Psoas muscle (tissue), 8 donors: ENCODE measurements around the gene GALNT9. TPM values are rescaled to one million over a fixed set of nuclear protein-coding genes. Genes with fewer than 3 reads are reported as not detected.

Source experiments
- ATAC-seq, 4 donors: fragments of 200-7000 bp; cut with Tn5 transposase; one replicate each; pipeline ENCODE4 v1.9.1; 2020; ENCODE audit warnings: moderate library complexity in 3 of 4, mild to moderate bottlenecking in 2 of 4
- DNase-seq, 2 donors: peaks; one replicate each; pipeline ENCODE4 v3.0.0-alpha.2; 2020
- H3K27ac ChIP-seq: fragments of 200-600 bp; one replicate; pipeline ENCODE4 v1.8.0; 2022
- H3K27me3 ChIP-seq, 3 donors: fragments of 200-600 bp in 1 of 3; one replicate each; pipeline versions ENCODE4 v1.6.1 to v1.8.0; 2013 to 2022; ENCODE audit warnings: low read length in 2 of 3, mild to moderate bottlenecking in 2 of 3, moderate library complexity in 1 of 3; ENCODE audit not compliant: insufficient read depth in 3 of 3
- H3K36me3 ChIP-seq, 2 donors: fragments of 200-600 bp in 1 of 2; one replicate each; pipeline versions ENCODE4 v1.6.1 to v1.8.0; 2013 to 2022; ENCODE audit warnings: low read depth in 1 of 2, mild to moderate bottlenecking in 1 of 2, moderate library complexity in 1 of 2; ENCODE audit not compliant: insufficient read depth in 1 of 2
- H3K4me1 ChIP-seq: fragments of 200-600 bp; one replicate; pipeline ENCODE4 v1.8.0; 2022
- H3K4me3 ChIP-seq: fragments of 200-600 bp; one replicate; pipeline ENCODE4 v1.8.0; 2022; ENCODE audit warnings: mild to moderate bottlenecking
- H3K9me3 ChIP-seq: fragments of 200-600 bp; one replicate; pipeline ENCODE4 v1.8.0; 2022
- WGBS, 3 donors: extraction: QIAGEN DNeasy Blood & Tissue Kit; methylation state at CpG; one replicate each; pipeline versions ENCODE4 v1.1.6 to v1.1.7; 2013; 5-methylcytosine and 5-hydroxymethylcytosine counted together
- intact Hi-C, 2 donors: fragments of 100-400 bp; cut with DNase I; formaldehyde crosslinking; loops; one replicate each; pipeline versions ENCODE4 v1.11.0 to v1.14.2; 2022
- polyA plus RNA-seq, 3 donors: library from polyadenylated mRNA; stranded (reverse); fragments of 200-250 nt; gene quantifications; one replicate each; pipeline ENCODE4 v1.2.3, GENCODE V29; 2013
- total RNA-seq, 4 donors: library from RNA; stranded (reverse); fragmentation: NEBNext Ultra II Directional in 2 of 4; extraction: Animal tissue kit (Norgen Biotek cat#: 25700) in 2 of 4; gene quantifications; one replicate each; pipeline versions ENCODE4 v1.2.1 to v1.2.4, GENCODE V29; 2021 to 2023
- TF ChIP-seq, protein P1 (sequence below): fragments of 200-600 bp; IDR thresholded peaks from one replicate; pipeline ENCODE4 v1.8.0; 2022; ENCODE audit warnings: antibody characterized with exemption
- donor health status: healthy with polysubstance abuse.
- donor health status: DM: no; HTN: no; CAD: no; lungs with moderate emphysema.
- donor health status: Bipolar disorder and iron deficiency.
- donor health status: healthy.
- donor health status: DM: yes; HTN: yes; CAD: no.
- donor health status: DM: no; HTN: no; CAD: no.
- donor health status: DM: no; HTN: no; CAD: no.
- donor health status: DM: yes; HTN: yes; CAD: no.

The GALNT9 gene
- total and polyA plus RNA-seq, 7 donors = 0.01 to 0.21 (median 0.08) TPM; not detected in 4

- no peaks in the 10 kb centered on the region for H3K4me1 ChIP-seq
- H3K9me3 ChIP-seq = no peaks in the 10 kb centered on the region
- H3K36me3 ChIP-seq = no peaks in the 10 kb centered on the region
- no peak overlapping the region for H3K4me3 ChIP-seq
- WGBS, 3 donors = 18 to 40% (median 27%) methylated on average over 17 to 18 of the region's 18 CpGs
- ATAC-seq = peak; percentile 50 to 94 (median 87)
- DNase-seq = peak in 1 of 2 donors; percentile 11
- peaks cover 0 to 87% (median 27%) of the 10 kb centered on the region in 3 donors for H3K27me3 ChIP-seq
- H3K27ac ChIP-seq = no peak overlapping the region
- TF ChIP-seq, protein P1, sequence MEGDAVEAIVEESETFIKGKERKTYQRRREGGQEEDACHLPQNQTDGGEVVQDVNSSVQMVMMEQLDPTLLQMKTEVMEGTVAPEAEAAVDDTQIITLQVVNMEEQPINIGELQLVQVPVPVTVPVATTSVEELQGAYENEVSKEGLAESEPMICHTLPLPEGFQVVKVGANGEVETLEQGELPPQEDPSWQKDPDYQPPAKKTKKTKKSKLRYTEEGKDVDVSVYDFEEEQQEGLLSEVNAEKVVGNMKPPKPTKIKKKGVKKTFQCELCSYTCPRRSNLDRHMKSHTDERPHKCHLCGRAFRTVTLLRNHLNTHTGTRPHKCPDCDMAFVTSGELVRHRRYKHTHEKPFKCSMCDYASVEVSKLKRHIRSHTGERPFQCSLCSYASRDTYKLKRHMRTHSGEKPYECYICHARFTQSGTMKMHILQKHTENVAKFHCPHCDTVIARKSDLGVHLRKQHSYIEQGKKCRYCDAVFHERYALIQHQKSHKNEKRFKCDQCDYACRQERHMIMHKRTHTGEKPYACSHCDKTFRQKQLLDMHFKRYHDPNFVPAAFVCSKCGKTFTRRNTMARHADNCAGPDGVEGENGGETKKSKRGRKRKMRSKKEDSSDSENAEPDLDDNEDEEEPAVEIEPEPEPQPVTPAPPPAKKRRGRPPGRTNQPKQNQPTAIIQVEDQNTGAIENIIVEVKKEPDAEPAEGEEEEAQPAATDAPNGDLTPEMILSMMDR = no peak
- intact Hi-C loops = no loop called here
Observed at GRCh38 chr12:132279184-132279889, 50.1 kb downstream of the GALNT9 start.

GRCh38 chr12:132278401-132279183, 50.8 kb downstream of the GALNT9 start:
- no peak overlapping the region for H3K27ac ChIP-seq
- no peaks in the 10 kb centered on the region for H3K4me1 ChIP-seq
- WGBS, 3 donors = 25 to 29% (median 26%) methylated on average over 35 to 38 of the region's 38 CpGs
- peak in 2 of 4 donors; percentile 6 to 40 for ATAC-seq
- DNase-seq = peak in 1 of 2 donors; percentile 8
- TF ChIP-seq, protein P1 = no peak
- intact Hi-C loops = no loop called here
- no peaks in the 10 kb centered on the region for H3K36me3 ChIP-seq
- no peaks in the 10 kb centered on the region for H3K9me3 ChIP-seq
- H3K4me3 ChIP-seq = no peak overlapping the region
- peaks cover 0 to 87% (median 27%) of the 10 kb centered on the region in 3 donors for H3K27me3 ChIP-seq

DNA sequence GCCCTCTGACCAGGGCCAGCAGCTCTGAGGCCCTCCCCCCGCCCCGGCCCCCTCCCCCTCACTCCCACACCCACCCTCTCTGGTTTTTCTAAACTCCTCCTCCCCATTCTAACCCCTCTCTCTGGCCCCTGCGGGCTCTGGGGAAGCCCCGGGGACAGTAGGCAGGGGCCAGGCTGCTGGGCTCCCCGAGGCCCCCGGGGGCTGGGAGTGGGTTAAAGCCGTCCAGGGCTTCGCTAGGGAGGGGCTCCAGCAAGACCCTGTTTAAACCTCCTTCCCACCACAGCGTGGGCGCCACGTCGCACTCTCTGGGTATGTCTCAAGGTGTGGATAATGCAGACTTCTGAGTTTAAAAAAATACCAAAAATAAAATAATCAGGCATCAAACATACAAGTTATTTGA, 51.4 kb downstream of the GALNT9 start:
- intact Hi-C loops = no loop called here
- Histone ChIP-seq H3K27ac (no peak overlapping the region), H3K4me3 (no peak overlapping the region), H3K9me3 (no peaks in the 10 kb centered on the region), H3K36me3 (no peaks in the 10 kb centered on the region), H3K27me3 (peaks cover 0 to 87% (median 27%) of the 10 kb centered on the region in 3 donors), H3K4me1 (no peaks in the 10 kb centered on the region)
- ATAC-seq (no peak), DNase-seq (peak in 1 of 2 donors; percentile 4)
- TF ChIP-seq, protein P1 = no peak
- 33 to 37% (median 35%) methylated on average over 11 to 12 of the region's 12 CpGs for WGBS, 3 donors

- TF ChIP-seq, protein P1 = no peak
- ATAC-seq = no peak
- H3K27ac ChIP-seq = no peak overlapping the region
- no peaks in the 10 kb centered on the region for H3K36me3 ChIP-seq
- no peak for DNase-seq
- intact Hi-C loops = no loop called here
- H3K4me3 ChIP-seq = no peak overlapping the region
- H3K27me3 ChIP-seq = peaks cover 0 to 86% (median 27%) of the 10 kb centered on the region in 3 donors
- no peaks in the 10 kb centered on the region for H3K9me3 ChIP-seq
- 16 to 27% (median 19%) methylated on average over 30 to 31 of the region's 31 CpGs for WGBS, 3 donors
- H3K4me1 ChIP-seq = no peaks in the 10 kb centered on the region
Observed at GRCh38 chr12:132277374-132277941, 51.9 kb downstream of the GALNT9 start.
